GM13977 (cell line): ENCODE data around the gene NARS2.

Experiments used
- DNase-seq: peaks from one replicate; pipeline ENCODE4 v3.0.0; 2012; ENCODE audit warnings: low spot score
- CTCF ChIP-seq: IDR thresholded peaks from 2 replicates; pipeline ENCODE4 v1.5.1; 2012; ENCODE audit warnings: mild to moderate bottlenecking, control low read depth; ENCODE audit not compliant: insufficient read depth; ENCODE audit errors: extremely low read depth, missing control alignments
- in situ Hi-C: fragments of 300-500 bp; cut with MboI; formaldehyde crosslinking; loops from one replicate; pipeline ENCODE4 v1.12.0; 2022; ENCODE audit warnings: low sequenced_read_pairs, low pct_unique_long_range_greater_than_20kb, mixed read lengths, inconsistent platforms; ENCODE audit not compliant: unreplicated experiment

The NARS2 gene

GRCh38 chr11:78425399-78426070, 149.1 kb downstream of the NARS2 start:
- DNase-seq, result no peak
- no peak for TF ChIP-seq CTCF
- in situ Hi-C loops, result loop anchor here (10.0 kb wide), 1 partner anchor 201 kb away; no protein-coding TSS in a partner anchor

- in situ Hi-C loops, result loop anchor here (10.0 kb wide), 1 partner anchor 200 kb away; no protein-coding TSS in a partner anchor
- DNase-seq, result peak; percentile 21
- no peak for TF ChIP-seq CTCF
Measured at GRCh38 chr11:78424334-78425270, 150.1 kb downstream of the NARS2 start.

GRCh38 chr11:78423241-78423640, 151.4 kb downstream of the NARS2 start:
- no peak for DNase-seq
- in situ Hi-C loops, result loop anchor here (10.0 kb wide), 1 partner anchor 198 kb away; no protein-coding TSS in a partner anchor
- TF ChIP-seq CTCF, result no peak

GRCh38 chr11:78420796-78421209, 153.9 kb downstream of the NARS2 start:
- peak; percentile 44 for DNase-seq
- in situ Hi-C loops, result loop anchor here (10.0 kb wide), 1 partner anchor 196 kb away; no protein-coding TSS in a partner anchor

GRCh38 chr11:78420255-78420764, 154.4 kb downstream of the NARS2 start:
- peak; percentile 66 for TF ChIP-seq CTCF
- in situ Hi-C loops, result loop anchor here (10.0 kb wide), 1 partner anchor 196 kb away; no protein-coding TSS in a partner anchor
- peak; percentile 38 for DNase-seq

More at GRCh38 chr11:78420796-78421209, 153.9 kb downstream of the NARS2 start:
- TF ChIP-seq CTCF, result no peak

GRCh38 chr11:78419327-78419726, 155.3 kb downstream of the NARS2 start:
- no peak for TF ChIP-seq CTCF
- in situ Hi-C loops, result loop anchor here (10.0 kb wide), 1 partner anchor 145 kb away; no protein-coding TSS in a partner anchor
- no peak for DNase-seq
